ENCODE measurements around the gene GIT1. TPM values are rescaled to one million over a fixed set of nuclear protein-coding genes. Genes with fewer than 3 reads are reported as not detected.

Gene GIT1
- polyA plus RNA-seq, 1 experiment = 32.0 TPM

- no peaks in the 10 kb centered on the region for H3K36me3 ChIP-seq (ENCODE audit: control insufficient read depth, insufficient read depth, low read length)
- ChIA-PET POLR2A (no interaction called here), CTCF (interaction anchor here (0.5 to 1.2 kb wide), 5 partner anchors 9 to 156 kb away, joined by 3 to 4 read pairs (median 4); no protein-coding TSS in a partner anchor)
- H3K27me3 ChIP-seq (ENCODE audit: control insufficient read depth, insufficient read depth, low read length) = no peaks in the 10 kb centered on the region
- DNase-seq (ENCODE audit: low read depth) = no peak
- H3K4me3 ChIP-seq (ENCODE audit: low read depth, low read length) = peak within 1 kb of the TSS; percentile 76
- no peak for TF ChIP-seq CTCF (IDR thresholded peaks at IDR 0.05; ENCODE audit: insufficient read depth, low read depth, low read length)
These were observed 33.2 kb upstream of the GIT1 start, which contains the start of gene CORO6 for GRCh38 chr17:29622337-29623282. CORO6 (minus strand) TSS chr17:29622912; CDS start chr17:29621421, 1,491 bp downstream.

- POLR2A ChIA-PET = no interaction called here
- Histone ChIP-seq H3K4me3 (ENCODE audit: low read depth, low read length) (peak overlapping the region; percentile 76), H3K36me3 (ENCODE audit: control insufficient read depth, insufficient read depth, low read length) (no peaks in the 10 kb centered on the region), H3K27me3 (ENCODE audit: control insufficient read depth, insufficient read depth, low read length) (no peaks in the 10 kb centered on the region)
- CTCF ChIA-PET = interaction anchor here (0.9 to 1.7 kb wide), 5 partner anchors 8 to 471 kb away, joined by 3 to 6 read pairs (median 4); no protein-coding TSS in a partner anchor
- TF ChIP-seq CTCF (IDR thresholded peaks at IDR 0.05; ENCODE audit: insufficient read depth, low read depth, low read length) = no peak
- no peak for DNase-seq (ENCODE audit: low read depth)
These were observed 32.3 kb upstream of the GIT1 start for GRCh38 chr17:29621751-29622194.

- H3K4me3 ChIP-seq (ENCODE audit: low read depth, low read length) = no peak overlapping the region
- POLR2A ChIA-PET = no interaction called here
- H3K27me3 ChIP-seq (ENCODE audit: control insufficient read depth, insufficient read depth, low read length) = no peaks in the 10 kb centered on the region
- TF ChIP-seq CTCF (IDR thresholded peaks at IDR 0.05; ENCODE audit: insufficient read depth, low read depth, low read length) = no peak
- H3K36me3 ChIP-seq (ENCODE audit: control insufficient read depth, insufficient read depth, low read length) = no peaks in the 10 kb centered on the region
- no peak for DNase-seq (ENCODE audit: low read depth)
- CTCF ChIA-PET = interaction anchor here (0.9 to 1.9 kb wide), 5 partner anchors 12 to 472 kb away, joined by 3 to 9 read pairs (median 5); no protein-coding TSS in a partner anchor
These were observed 31.5 kb upstream of the GIT1 start for GRCh38 chr17:29620779-29621500.

- no peaks in the 10 kb centered on the region for H3K27me3 ChIP-seq (ENCODE audit: control insufficient read depth, insufficient read depth, low read length)
- no peak for DNase-seq (ENCODE audit: low read depth)
- POLR2A ChIA-PET = no interaction called here
- H3K4me3 ChIP-seq (ENCODE audit: low read depth, low read length) = no peak overlapping the region
- H3K36me3 ChIP-seq (ENCODE audit: control insufficient read depth, insufficient read depth, low read length) = no peaks in the 10 kb centered on the region
- CTCF ChIA-PET = interaction anchor here (0.6 to 1.9 kb wide), 4 partner anchors 23 to 311 kb away, joined by 3 to 9 read pairs (median 4); no protein-coding TSS in a partner anchor
- no peak for TF ChIP-seq CTCF (IDR thresholded peaks at IDR 0.05; ENCODE audit: insufficient read depth, low read depth, low read length)
These were observed 30.8 kb upstream of the GIT1 start for GRCh38 chr17:29620271-29620670.
